ENCODE data around the gene TSHZ2.

Gene TSHZ2

GRCh38 chr20:53126185-53126584, 154.0 kb downstream of the TSHZ2 start:
- no peak for DNase-seq (ENCODE audit: low read depth in 2 of 3, low spot score in 2 of 3)

GRCh38 chr20:53127027-53127426, 154.9 kb downstream of the TSHZ2 start:
- DNase-seq (ENCODE audit: low read depth in 2 of 3, low spot score in 2 of 3): no peak

GRCh38 chr20:53128004-53128403, 155.8 kb downstream of the TSHZ2 start:
- no peak for DNase-seq (ENCODE audit: low read depth in 2 of 3, low spot score in 2 of 3)

GRCh38 chr20:53129563-53129962, 157.4 kb downstream of the TSHZ2 start:
- DNase-seq (ENCODE audit: low read depth in 2 of 3, low spot score in 2 of 3): no peak

- no peak for DNase-seq (ENCODE audit: low read depth in 2 of 3, low spot score in 2 of 3)
These were observed 158.6 kb downstream of the TSHZ2 start for GRCh38 chr20:53130795-53131194.

- DNase-seq (ENCODE audit: low read depth in 2 of 3, low spot score in 2 of 3): no peak
These were observed 161.0 kb downstream of the TSHZ2 start for GRCh38 chr20:53133125-53133524.

- no peak for DNase-seq (ENCODE audit: low read depth in 2 of 3, low spot score in 2 of 3)
These were observed 161.5 kb downstream of the TSHZ2 start for GRCh38 chr20:53133628-53134027.

- no peak for DNase-seq (ENCODE audit: low read depth in 2 of 3, low spot score in 2 of 3)
These were observed 164.3 kb downstream of the TSHZ2 start for GRCh38 chr20:53136473-53136872.

- DNase-seq (ENCODE audit: low read depth in 2 of 3, low spot score in 2 of 3): no peak
These were observed 166.5 kb downstream of the TSHZ2 start for GRCh38 chr20:53138454-53139262.

- DNase-seq (ENCODE audit: low read depth in 2 of 3, low spot score in 2 of 3): no peak
These were observed 169.3 kb downstream of the TSHZ2 start for GRCh38 chr20:53141201-53142050.

GRCh38 chr20:53142225-53143127, 170.3 kb downstream of the TSHZ2 start:
- no peak for DNase-seq (ENCODE audit: low read depth in 2 of 3, low spot score in 2 of 3)

GRCh38 chr20:53146201-53146891, 174.2 kb downstream of the TSHZ2 start:
- peak in 1 of 3 experiments; percentile 8 for DNase-seq (ENCODE audit: low read depth in 2 of 3, low spot score in 2 of 3)

GRCh38 chr20:53148771-53149147, 176.6 kb downstream of the TSHZ2 start:
- DNase-seq (ENCODE audit: low read depth in 2 of 3, low spot score in 2 of 3): no peak

GRCh38 chr20:53149148-53149889, 177.2 kb downstream of the TSHZ2 start:
- no peak for DNase-seq (ENCODE audit: low read depth in 2 of 3, low spot score in 2 of 3)

- DNase-seq (ENCODE audit: low read depth in 2 of 3, low spot score in 2 of 3): no peak
These were observed 177.7 kb downstream of the TSHZ2 start for GRCh38 chr20:53149890-53150205.

- DNase-seq (ENCODE audit: low read depth in 2 of 3, low spot score in 2 of 3): no peak
These were observed 178.4 kb downstream of the TSHZ2 start for GRCh38 chr20:53150532-53150931.

- DNase-seq (ENCODE audit: low read depth in 2 of 3, low spot score in 2 of 3): no peak
These were observed 180.1 kb downstream of the TSHZ2 start for GRCh38 chr20:53152228-53152627.

- no peak for DNase-seq (ENCODE audit: low read depth in 2 of 3, low spot score in 2 of 3)
These were observed 182.4 kb downstream of the TSHZ2 start for GRCh38 chr20:53154540-53154939.

- DNase-seq (ENCODE audit: low read depth in 2 of 3, low spot score in 2 of 3): peak in 1 of 3 experiments; percentile 8
These were observed 185.6 kb downstream of the TSHZ2 start for GRCh38 chr20:53157443-53158408.
